ENCODE data around the gene NCOR2. TPM values are rescaled to one million over a fixed set of nuclear protein-coding genes. Genes with fewer than 3 reads are reported as not detected.

NCOR2 gene
- total RNA-seq: 61.4 and 98.9 TPM in 2 replicates
- 165 TPM for polyA plus RNA-seq (2012)

DNA sequence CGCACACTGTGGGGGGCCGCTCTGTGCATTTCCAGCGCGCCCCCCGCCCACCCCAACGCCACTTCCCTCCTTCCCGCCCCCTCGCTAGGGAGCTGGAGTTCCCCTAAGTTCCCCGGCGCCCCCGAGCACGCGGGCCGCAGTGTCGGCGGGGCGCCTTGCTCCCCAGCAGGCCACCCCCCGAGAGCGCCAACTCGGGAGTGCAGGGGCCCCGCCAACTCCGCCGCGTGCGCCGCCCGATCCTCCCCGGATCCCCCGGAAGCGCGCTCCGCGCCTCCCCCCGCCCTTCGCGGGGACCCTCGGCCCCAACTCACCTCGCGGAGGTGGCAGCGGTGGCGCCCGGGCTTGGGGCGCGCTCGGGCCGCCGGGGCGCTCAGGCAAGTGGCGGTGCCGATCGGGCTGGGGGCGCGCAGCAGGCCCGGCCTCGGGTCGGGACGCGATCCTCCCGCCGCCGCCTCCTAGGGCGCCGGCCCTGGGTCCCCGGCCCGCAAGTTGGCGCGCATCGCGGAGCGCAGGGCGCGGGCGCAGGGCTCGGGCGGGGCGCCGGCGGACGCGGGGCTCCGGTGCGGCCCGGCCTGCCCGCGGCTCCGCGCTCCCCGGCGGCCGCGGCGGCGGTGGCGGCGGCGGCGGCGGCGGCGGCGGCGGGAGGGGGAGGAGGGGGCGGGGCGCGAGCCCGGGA is at the start of gene NCOR2:
Gene NCOR2, minus strand, starts transcription at position 616 of the 676 bp plus-strand sequence. CDS start 72,361 bp downstream, outside the sequence.
- no peak for DNase-seq (ENCODE audit: low read depth)

DNA sequence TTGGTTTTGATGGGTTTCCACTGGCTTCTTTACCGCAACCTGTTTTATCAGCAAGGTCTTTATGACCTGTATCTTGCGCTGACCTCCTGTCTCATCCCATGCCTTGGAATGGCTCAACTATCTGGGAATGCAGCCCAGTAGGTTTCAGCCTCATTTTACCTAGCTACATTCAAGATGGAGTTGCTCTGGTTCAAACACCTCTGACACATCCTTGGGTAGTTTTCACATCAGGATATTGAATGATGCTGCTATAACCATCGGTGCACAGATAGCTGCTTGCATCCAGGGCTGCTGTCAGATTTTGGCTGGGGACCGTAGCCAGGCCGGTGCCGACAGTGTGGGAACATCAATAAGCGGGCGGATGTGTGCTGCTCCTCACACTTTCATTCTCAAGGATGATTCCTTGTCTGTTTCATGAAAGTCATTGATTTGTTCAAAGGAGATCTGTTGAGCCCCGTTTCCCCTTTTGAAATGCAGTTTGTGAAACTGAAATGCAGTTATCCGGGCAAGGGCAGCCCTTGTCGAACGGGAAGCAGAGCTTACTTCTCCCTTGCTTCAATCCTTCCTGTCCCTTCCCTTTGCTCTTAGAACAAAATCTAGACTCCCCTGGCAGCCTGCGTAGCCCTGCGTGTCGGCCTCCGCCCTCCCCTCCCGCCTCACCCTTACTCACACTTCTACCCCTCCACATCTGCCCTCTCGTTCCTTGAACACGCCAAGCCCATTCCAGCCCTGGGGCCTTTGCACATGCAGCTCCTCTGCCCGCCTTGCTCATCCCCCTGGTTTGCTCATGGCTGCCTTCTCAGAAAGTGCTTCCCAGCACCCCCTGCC is 49.2 kb upstream of the NCOR2 start:
- DNase-seq (ENCODE audit: low read depth): no peak

DNA sequence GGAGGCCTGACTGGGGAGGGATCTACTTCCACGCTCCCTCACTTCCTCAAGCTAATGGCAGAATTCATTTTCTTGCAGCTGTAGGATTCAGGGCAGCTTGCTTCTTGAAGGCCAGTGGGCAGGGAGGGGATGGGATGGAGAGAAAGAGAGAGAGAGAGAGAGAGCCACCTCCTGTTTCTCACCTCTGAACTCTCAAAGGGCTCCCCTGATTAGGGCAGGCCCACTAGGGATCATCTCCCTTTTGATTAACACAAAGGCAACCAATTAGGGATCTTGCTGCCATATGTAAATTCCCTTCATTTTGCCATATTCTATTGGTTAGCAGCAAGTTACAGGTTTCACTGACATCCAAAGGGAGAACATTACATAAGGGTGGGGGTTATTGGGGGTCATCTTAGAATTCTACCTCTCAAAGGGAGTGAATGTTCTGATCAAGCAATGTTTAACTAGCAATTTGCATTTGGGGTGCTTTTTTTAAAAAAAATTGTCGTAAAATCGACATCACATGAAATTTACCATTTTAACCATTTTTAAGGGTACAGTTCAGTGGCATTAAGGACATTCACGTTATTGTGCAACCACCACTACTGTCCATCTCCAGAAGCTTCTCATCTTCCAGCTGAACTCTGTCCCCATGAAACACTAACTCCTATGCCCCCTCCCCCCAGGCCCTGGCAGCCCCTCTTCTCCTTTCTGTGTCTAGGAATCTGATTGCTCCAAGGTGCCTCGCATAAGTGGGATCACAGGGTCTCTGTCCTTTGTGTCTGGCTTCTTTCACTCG is 47.3 kb upstream of the NCOR2 start:
- DNase-seq (ENCODE audit: low read depth): no peak

DNA sequence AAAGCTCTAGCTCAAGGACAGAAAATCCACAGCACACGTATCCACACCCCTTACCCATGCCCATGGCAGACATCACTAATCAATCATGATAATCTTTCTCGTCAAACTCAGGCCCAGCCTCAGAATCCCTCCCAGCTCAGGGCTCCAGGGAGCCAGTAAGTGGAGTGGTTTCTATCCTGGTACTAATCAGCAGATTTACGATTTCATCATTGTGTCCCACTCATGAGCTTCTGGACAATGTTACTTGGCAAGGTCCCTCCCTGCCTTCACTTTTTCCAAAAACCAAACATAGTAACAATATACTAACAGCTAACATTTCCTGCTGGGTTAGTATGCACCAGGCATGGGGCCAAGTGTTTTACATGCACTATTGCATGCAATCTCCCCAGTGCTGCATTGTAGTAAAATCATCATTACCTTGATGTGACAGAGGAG is 45.8 kb upstream of the NCOR2 start:
- DNase-seq (ENCODE audit: low read depth): no peak

DNA sequence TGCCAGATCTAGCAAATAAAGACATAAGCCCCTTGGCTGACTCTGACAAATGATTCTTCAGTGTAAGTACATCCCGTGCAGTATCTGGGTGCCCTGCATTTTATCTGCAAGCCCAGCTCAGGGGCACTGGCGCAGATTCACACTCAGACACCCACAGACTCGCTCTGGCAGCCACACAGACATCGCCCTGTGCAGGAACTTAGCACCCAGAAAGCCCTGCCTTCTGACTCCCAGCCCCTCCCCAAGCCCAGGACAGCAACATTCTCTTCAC is 44.9 kb upstream of the NCOR2 start:
- DNase-seq (ENCODE audit: low read depth): no peak

DNA sequence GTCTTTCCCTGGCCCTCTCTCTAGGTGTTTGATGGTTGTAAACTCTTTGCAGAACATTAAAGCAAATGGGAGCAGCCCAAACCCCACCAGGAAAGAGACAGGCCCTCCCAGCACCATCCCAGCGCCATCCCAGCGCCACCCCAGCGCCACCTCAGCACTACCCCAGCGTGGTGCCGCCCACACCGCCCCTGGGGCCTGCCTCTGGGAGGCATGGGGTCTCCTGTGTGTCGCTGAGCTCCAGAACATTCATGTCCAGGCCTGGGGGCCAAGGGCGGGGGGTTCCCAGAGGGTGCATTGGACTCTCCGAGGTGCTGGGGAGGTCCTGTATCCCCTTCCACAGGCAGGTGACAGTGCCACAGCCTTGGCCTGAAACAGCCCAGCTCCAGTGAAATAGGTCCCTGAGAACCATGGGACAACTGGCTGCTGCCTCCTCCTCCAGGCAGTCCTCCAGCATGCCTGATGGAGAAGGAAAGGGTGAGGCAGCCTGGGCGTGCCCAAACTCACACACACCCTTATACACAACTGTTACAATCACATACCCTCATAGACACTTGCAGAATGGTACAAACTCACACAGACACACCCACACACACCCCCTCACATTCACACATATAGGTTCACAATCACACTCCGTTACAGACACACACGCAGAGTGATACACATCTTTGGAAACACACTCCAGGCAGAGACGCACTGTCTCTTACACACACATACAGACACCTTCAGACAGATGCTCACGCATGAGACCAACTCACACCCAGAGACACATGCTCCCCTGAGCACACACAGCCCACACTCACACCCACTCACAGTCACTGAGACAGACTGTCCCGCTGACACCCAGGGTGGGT is 44.4 kb upstream of the NCOR2 start:
- DNase-seq (ENCODE audit: low read depth): no peak

DNA sequence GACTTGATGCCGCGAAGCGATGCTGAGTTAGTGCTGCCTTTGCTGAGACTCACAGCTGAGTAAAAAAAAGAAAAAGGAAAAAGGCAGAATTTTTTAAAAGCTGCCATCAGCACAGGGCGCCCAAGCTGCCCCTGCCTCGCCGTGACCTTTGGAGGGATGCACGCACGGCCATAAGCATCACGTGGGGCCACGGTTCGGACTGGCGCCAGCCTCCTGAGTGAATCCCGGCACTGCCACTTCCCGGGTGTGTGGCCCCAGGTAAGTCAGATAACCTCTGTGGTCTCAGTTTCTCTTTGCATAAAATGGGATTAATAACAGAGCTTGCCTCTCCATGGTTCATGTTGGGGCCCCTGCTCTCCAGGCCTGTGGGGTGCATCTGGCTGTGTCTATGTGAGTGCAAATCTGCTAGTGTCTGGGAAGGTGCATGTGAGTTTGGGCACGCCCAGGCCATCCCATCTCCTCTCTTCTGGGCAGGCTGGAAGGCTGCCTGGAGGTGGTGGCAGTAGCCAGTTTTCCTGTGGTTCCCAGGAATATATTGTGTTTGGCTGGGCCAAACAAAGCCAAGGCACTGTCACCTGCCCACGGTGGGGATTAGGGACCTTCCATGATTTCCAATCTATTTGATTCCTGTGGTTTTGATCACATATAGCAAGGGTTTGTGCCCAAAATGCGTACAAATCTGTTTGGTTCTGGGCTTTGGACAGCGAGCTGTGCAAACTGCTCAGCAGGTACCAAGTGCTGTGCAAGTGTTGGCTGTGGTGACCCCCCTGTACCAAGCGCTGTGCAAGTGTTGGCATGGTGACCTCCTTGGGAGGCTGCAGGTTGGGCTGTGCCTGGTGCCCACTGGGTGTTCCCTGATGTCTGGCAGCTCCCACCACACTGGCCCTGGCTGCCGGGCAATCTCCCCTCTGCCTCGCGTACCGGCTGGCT is 43.5 kb upstream of the NCOR2 start:
- no peak for DNase-seq (ENCODE audit: low read depth)

DNA sequence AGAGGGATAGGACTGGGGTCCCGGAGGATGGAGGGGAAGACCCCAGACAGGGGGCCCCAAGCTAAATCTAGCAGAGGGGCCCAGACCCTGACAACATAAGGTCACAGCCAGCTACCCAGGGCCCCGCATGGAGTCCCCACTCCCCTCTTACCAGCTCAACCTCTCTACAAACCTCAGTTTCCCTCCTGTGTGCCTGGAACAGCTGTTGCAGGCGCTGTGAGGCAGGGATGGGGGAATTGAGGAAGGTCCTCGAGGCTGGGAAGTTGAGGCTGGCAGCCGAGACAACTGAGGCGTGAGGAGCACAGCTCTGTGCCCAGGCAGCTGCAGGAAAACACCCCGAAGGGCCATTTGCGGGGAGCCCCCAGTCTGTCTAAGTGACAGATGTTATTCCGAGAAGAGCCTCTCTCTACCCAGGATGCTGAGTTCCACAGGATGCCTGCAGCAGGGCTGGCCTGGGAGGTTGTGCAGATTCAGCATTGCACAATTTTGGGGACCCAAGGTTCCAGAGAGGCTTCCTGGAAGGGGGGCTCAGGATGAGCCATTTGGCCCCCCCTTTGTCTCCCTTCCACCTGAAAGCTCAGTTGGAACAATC is 42.7 kb upstream of the NCOR2 start:
- no peak for DNase-seq (ENCODE audit: low read depth)

DNA sequence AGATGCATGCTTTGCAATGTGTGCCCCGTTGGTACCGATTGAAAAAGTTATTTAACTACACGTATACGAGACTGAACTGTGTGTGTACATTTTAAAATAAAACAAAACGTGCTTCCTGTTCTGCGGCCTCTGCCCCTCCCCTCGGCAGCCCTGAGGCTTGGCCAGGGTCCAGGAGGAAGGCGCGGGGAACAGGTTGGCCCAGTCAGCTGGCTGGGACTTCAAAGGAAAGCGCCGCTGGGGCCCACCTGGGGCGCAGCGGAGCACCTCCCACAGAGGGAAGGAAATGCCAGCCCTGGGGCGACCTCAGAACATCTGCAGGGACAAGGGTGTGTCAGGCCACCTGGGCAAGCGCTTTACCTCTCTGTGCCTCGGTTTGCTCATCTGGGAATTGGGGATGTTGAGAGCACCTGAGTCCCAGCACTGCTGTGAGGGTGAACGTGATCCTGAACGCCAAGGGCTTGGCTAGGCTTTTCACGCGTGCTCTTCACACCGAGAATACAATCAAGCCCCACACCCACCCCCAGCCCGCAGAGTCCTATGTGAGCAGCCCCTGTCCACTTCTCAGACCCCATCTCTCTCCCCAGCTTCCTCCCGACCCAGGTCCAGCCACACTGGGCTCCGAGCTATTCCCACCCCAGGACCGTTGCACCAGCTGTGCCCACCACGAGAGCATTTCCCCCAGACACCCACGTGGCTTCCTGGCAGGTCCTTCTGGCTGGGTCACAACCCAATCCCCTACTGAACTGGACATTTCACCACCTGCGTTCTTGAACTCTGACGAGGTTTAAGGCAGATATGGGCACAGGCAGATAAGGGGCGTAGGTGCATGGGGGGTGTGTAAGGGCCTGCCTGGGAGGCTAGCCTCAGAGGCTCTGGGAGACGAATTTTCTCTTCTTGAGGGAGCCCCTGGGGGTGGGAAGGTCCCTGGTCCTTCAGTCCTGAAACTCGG is 41.9 kb upstream of the NCOR2 start:
- DNase-seq (ENCODE audit: low read depth): no peak

DNA sequence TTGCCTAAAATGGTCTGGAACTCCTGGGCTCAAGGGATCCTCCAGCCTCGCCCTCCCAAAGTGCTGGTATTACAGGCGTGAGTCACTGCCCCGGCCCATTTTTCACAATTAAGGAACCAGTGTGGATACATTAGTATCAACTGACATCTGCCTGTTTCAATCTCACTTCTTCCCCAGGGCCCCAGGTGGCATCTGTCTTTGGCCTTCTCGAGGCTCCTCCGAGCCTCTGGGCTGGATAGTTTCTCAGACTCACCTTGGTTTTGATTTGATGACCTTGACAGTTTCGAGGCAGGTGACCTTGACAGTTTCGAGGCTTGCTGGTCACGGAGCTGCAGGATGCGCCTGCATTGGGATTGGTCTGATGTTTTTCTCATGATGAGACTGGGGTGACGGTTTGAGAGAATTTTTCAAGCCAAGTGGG is 41.0 kb upstream of the NCOR2 start:
- DNase-seq (ENCODE audit: low read depth): no peak

DNA sequence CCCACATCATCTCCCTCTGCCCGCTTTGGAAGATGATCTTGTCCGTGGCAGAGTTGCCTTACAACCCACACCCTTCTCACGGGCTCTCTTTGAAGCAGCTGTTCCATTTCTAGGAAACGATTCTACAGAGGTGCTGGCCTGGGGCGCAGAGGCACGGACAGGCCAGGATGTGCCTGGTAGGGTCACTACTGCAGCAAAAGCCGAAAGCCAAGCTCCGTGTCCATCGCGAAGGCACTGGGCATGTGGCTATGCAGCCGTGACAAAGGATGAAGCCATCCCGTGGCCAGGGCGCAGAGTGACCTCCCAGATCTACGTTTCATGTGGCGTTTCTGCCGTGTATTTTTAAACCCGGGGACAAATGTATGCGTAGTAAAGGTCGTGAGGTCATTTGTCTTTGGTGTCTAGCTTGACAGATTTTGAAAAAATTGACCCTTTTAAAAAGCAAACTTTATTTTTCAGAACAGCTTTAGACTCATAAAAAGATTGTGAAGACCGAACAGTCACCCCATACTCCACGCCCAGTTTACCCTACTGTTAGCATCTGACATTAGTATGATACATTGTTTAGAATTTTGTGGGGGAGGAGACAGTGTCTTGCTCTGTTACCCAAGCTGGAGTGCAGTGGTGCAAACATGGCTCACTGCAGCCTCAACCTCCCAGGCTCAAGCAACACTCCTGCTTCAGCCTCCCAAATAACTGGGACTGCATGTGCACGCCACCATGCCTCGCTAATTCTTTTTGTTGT is 40.4 kb upstream of the NCOR2 start:
- DNase-seq (ENCODE audit: low read depth): no peak

DNA sequence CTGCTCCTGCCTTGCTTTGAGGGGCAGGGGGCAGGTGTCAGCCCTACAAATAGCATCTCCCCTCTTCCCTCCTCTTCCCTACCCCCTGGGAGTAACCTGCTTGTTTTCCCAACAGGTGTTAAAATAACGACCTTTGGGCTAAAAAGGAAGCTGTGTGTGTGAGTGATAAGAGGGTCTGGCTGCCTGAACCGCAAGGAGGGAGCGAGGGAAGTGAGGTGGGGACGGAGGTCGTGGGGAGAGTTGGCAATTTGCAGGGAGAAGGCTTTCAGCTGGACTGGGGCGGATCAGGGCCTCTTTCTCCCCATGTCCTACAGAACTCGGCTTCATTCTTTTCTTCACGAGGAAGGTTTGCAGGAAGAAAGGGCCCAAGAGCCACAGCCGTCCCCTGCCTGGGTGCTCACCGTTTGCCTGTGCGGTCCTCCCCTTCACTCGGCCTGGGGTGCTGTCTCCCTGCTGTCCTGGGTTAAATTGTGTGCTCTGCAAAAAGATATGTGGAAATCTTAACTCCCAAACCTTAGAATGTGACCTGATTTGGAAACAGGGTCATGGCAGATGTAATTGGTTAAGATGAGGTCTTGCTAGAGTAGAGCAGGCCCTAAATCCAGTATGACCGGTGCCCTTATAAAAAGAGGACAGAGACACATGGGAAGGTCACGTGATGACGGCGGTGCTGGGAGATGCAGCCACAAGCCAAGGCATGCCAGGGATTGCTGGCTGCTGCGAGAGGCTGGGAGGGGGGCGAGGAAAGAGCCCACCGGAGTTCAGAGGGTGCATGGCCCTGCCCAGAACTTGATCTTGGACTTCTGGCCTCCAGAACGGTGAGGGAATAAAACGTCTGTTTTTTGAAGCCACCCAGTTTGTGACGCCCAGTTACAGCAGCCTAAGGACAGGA is 38.7 kb upstream of the NCOR2 start:
- DNase-seq (ENCODE audit: low read depth): no peak

DNA sequence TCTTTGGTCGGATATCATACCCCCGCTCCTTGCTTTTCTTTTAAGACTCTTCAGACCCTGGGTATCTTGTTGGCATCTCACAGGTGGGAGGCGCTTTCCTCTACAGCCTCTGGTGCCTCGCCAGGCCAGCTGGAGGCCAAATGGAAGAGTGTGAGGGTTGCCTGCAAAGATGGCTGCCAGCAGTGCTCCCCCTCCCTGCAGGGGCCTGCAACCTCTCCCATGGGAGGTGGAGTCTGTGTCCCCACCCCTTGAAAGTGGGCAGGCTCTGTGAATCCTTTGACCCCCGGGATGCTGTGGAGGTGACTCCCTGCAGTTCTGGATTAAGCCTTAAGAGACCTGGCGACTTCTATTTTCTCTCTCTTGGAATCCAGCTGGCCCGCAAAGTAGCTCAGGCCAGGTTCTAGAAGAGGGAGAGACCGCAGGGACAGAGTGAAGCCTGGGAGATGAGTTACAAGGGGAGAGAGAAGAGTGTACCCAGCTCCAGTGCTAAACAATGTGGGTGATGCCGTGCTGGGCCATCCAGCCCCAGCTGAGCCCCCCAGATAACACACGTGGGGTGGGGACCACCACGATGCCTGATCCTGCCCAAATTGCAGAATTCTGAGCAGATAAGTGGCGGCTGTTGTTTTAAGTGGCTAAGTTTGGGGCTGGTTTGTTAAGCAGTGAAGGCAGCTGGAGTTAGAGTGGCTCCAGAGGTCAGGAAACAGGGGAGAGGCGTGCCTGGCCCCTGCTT is 37.9 kb upstream of the NCOR2 start:
- DNase-seq (ENCODE audit: low read depth): no peak

DNA sequence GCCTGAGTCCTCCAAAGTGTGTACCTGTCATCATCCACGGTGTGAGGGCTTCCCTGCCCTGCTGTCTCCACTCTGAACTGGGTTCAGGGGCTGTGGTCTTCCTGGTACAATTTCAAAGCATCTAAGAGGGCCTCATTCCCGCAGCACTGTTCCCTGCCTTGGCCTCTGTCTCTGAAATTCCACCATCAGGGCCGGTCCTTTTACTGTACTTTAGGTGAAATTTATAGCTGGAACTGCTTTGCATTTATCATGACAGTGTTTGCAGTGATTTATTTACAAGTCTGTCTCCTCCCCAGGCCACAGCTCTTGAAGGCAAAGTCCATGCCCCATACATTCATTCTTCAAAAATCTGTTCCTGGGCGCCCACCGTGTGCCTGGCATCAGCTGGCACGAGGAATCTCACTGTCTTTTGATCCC is 36.9 kb upstream of the NCOR2 start:
- DNase-seq (ENCODE audit: low read depth): no peak

DNA sequence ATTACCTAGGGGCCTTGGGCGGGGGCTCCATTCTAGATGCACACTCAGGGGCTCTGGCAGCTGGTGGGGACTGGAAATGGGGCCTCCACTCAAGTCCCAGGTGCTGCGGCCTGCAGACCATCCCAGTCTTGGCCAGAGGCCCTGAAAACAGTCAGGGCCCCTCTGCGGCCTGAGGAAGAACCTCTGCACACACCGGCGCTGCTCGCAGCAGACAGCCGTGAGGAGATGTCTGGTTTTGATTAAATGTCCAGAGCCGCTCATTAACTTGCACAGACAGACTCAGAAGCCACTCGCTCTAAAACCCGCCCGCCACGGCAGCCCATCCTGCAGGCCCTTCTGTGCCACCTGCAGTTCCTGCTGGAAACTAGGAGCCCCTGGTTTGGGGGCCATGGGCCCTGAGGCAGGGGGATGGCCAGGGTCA is 36.4 kb upstream of the NCOR2 start:
- no peak for DNase-seq (ENCODE audit: low read depth)

DNA sequence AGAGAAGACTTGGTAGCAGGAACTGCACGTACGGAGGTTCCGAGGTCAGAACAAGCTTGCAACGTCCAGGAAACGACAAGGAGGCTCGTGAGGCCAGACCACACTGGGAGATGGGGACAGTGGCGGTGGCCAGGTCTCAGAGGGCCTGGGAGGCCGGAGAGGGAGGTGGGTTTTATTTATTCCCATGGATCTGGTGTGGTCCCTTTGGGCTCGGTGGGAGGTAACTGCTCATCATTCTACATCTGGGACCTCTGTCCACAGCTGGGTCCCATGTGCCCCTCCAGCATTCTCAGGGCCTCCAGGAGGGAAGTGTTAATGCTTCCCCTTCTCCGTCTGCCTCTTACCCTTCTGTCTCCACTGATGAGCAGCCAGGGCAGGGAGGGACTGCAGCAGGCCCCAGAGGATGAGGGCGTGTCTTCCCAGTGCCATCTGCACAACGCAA is 35.7 kb upstream of the NCOR2 start:
- DNase-seq (ENCODE audit: low read depth): no peak
